CD1c-positive myeloid dendritic cell (primary cell): Measurements from ENCODE around the gene DPYD.
"Not testable (repeated sequence)": the region's sequence is repeated elsewhere in the genome, so short reads cannot be mapped to it uniquely, and the experiment has no call there.

Source experiments
- DNase-seq: peaks from one replicate; pipeline ENCODE4 v3.0.0-alpha.2; 2016; ENCODE audit errors: extremely low spot score

The DPYD gene

GRCh38 chr1:97365026-97365425, 555.8 kb downstream of the DPYD start:
- DNase-seq: no peak

- no peak for DNase-seq
Measured at GRCh38 chr1:97364086-97364485, 556.7 kb downstream of the DPYD start.

GRCh38 chr1:97356309-97356708, 564.5 kb downstream of the DPYD start:
- DNase-seq: no peak

- no peak for DNase-seq
Measured at GRCh38 chr1:97352936-97353382, 567.9 kb downstream of the DPYD start.

- no peak for DNase-seq
Measured at GRCh38 chr1:97351846-97352245, 569.0 kb downstream of the DPYD start.

GRCh38 chr1:97350662-97351061, 570.2 kb downstream of the DPYD start:
- DNase-seq: no peak

- no peak for DNase-seq
Measured at GRCh38 chr1:97350241-97350640, 570.6 kb downstream of the DPYD start.

- not testable (repeated sequence) for DNase-seq
Measured at GRCh38 chr1:97349794-97350193, 571.0 kb downstream of the DPYD start.

GRCh38 chr1:97348599-97349265, 572.1 kb downstream of the DPYD start:
- DNase-seq: no peak

- DNase-seq: no peak
Measured at GRCh38 chr1:97340951-97341350, 579.9 kb downstream of the DPYD start.

GRCh38 chr1:97338347-97338746, 582.5 kb downstream of the DPYD start:
- no peak for DNase-seq

GRCh38 chr1:97337250-97338030, 583.4 kb downstream of the DPYD start:
- no peak for DNase-seq

GRCh38 chr1:97334454-97334853, 586.4 kb downstream of the DPYD start:
- DNase-seq: no peak

- DNase-seq: no peak
Measured at GRCh38 chr1:97332716-97333115, 588.1 kb downstream of the DPYD start.

- DNase-seq: no peak
Measured at GRCh38 chr1:97331165-97331564, 589.7 kb downstream of the DPYD start.

- DNase-seq: no peak
Measured at GRCh38 chr1:97314685-97315084, 606.1 kb downstream of the DPYD start.

GRCh38 chr1:97308131-97308530, 612.7 kb downstream of the DPYD start:
- DNase-seq: no peak

- DNase-seq: no peak
Measured at GRCh38 chr1:97307568-97307967, 613.3 kb downstream of the DPYD start.

- DNase-seq: no peak
Measured at GRCh38 chr1:97307151-97307550, 613.7 kb downstream of the DPYD start.

GRCh38 chr1:97306504-97306903, 614.3 kb downstream of the DPYD start:
- DNase-seq: no peak

- no peak for DNase-seq
Measured at GRCh38 chr1:97304366-97304765, 616.5 kb downstream of the DPYD start.

GRCh38 chr1:97298966-97299365, 621.9 kb downstream of the DPYD start:
- DNase-seq: no peak

- DNase-seq: no peak
Measured at GRCh38 chr1:97297611-97298010, 623.2 kb downstream of the DPYD start.
